Measurements from ENCODE around the gene RBFOX2.
"Not testable (repeated sequence)": the region's sequence is repeated elsewhere in the genome, so short reads cannot be mapped to it uniquely, and the experiment has no call there.

Gene RBFOX2

GRCh38 chr22:35808377-35808776, 220.2 kb downstream of the RBFOX2 start:
- no peak for DNase-seq

- not testable (repeated sequence) for DNase-seq
These were observed 222.0 kb downstream of the RBFOX2 start for GRCh38 chr22:35806668-35807067.

GRCh38 chr22:35805466-35805865, 223.2 kb downstream of the RBFOX2 start:
- no peak for DNase-seq

GRCh38 chr22:35804421-35804820, 224.2 kb downstream of the RBFOX2 start:
- DNase-seq: no peak

GRCh38 chr22:35802885-35803284, 225.7 kb downstream of the RBFOX2 start:
- no peak for DNase-seq

- DNase-seq: not testable (repeated sequence)
These were observed 227.3 kb downstream of the RBFOX2 start for GRCh38 chr22:35801301-35801700.

GRCh38 chr22:35799150-35799549, 229.5 kb downstream of the RBFOX2 start:
- no peak for DNase-seq

GRCh38 chr22:35797411-35797810, 231.2 kb downstream of the RBFOX2 start:
- no peak for DNase-seq

- DNase-seq: no peak
These were observed 233.1 kb downstream of the RBFOX2 start for GRCh38 chr22:35795476-35795875.

GRCh38 chr22:35792506-35792905, 236.1 kb downstream of the RBFOX2 start:
- no peak for DNase-seq

- not testable (repeated sequence) for DNase-seq
These were observed 236.8 kb downstream of the RBFOX2 start for GRCh38 chr22:35791788-35792187.

GRCh38 chr22:35785181-35785923, 243.3 kb downstream of the RBFOX2 start:
- no peak for DNase-seq

- no peak for DNase-seq
These were observed 244.0 kb downstream of the RBFOX2 start for GRCh38 chr22:35784633-35785032.

GRCh38 chr22:35783943-35784614, 244.5 kb downstream of the RBFOX2 start:
- DNase-seq: no peak

- no peak for DNase-seq
These were observed 246.1 kb downstream of the RBFOX2 start for GRCh38 chr22:35782504-35782903.

- DNase-seq: no peak
These were observed 246.7 kb downstream of the RBFOX2 start for GRCh38 chr22:35781898-35782297.

- no peak for DNase-seq
These were observed 251.2 kb downstream of the RBFOX2 start for GRCh38 chr22:35777335-35777975.

- no peak for DNase-seq
These were observed 253.3 kb downstream of the RBFOX2 start for GRCh38 chr22:35775339-35775738.

- no peak for DNase-seq
These were observed 258.6 kb downstream of the RBFOX2 start for GRCh38 chr22:35769974-35770373.

- no peak for DNase-seq
These were observed 261.7 kb downstream of the RBFOX2 start for GRCh38 chr22:35766654-35767580.

GRCh38 chr22:35761037-35761436, 267.6 kb downstream of the RBFOX2 start:
- DNase-seq: no peak

GRCh38 chr22:35758394-35758793, 270.2 kb downstream of the RBFOX2 start:
- DNase-seq: no peak

- no peak for DNase-seq
These were observed 271.9 kb downstream of the RBFOX2 start for GRCh38 chr22:35756722-35757121.
